Inflammatory macrophage (primary cell): ENCODE measurements around the gene IL5.
"Not testable (repeated sequence)": the region's sequence is repeated elsewhere in the genome, so short reads cannot be mapped to it uniquely, and the experiment has no call there.

Experiments
- DNase-seq, 2 donors: peaks; one replicate each; pipeline ENCODE4 v3.0.0-alpha.2; 2020 to 2022

Gene IL5

GRCh38 chr5:132528866-132529634 lies 14.3 kb downstream of the IL5 start:
- no peak for DNase-seq

GRCh38 chr5:132528021-132528420 lies 15.3 kb downstream of the IL5 start:
- DNase-seq = no peak

- no peak for DNase-seq
These were observed 16.3 kb downstream of the IL5 start for GRCh38 chr5:132526974-132527564.

GRCh38 chr5:132526290-132526973 lies 16.9 kb downstream of the IL5 start:
- peak; percentile 61 to 69 for DNase-seq

- DNase-seq = no peak
These were observed 18.0 kb downstream of the IL5 start for GRCh38 chr5:132525299-132525724.

GRCh38 chr5:132524877-132525276 lies 18.4 kb downstream of the IL5 start:
- DNase-seq = peak in 1 of 2 donors; percentile 2

- DNase-seq = not testable (repeated sequence)
These were observed 21.3 kb downstream of the IL5 start for GRCh38 chr5:132522067-132522466.

- DNase-seq = not testable (repeated sequence)
These were observed 29.5 kb downstream of the IL5 start for GRCh38 chr5:132513618-132514336.

GRCh38 chr5:132510076-132510475 lies 33.2 kb downstream of the IL5 start:
- DNase-seq = no peak

- DNase-seq = peak; percentile 27 to 28
These were observed 37.1 kb downstream of the IL5 start for GRCh38 chr5:132506094-132506692.

- DNase-seq = no peak
These were observed 37.7 kb downstream of the IL5 start for GRCh38 chr5:132505641-132506040.

- DNase-seq = no peak
These were observed 38.6 kb downstream of the IL5 start for GRCh38 chr5:132504746-132505145.

- DNase-seq = no peak
These were observed 40.1 kb downstream of the IL5 start for GRCh38 chr5:132503244-132503643.

- no peak for DNase-seq
These were observed 41.1 kb downstream of the IL5 start for GRCh38 chr5:132501961-132502931.

GRCh38 chr5:132501629-132501956 lies 41.7 kb downstream of the IL5 start:
- DNase-seq = no peak

GRCh38 chr5:132500931-132501628 lies 42.2 kb downstream of the IL5 start:
- peak; percentile 51 to 62 for DNase-seq

GRCh38 chr5:132500244-132500930 lies 42.9 kb downstream of the IL5 start:
- no peak for DNase-seq

- DNase-seq = no peak
These were observed 43.7 kb downstream of the IL5 start for GRCh38 chr5:132499440-132500243.

- DNase-seq = no peak
These were observed 44.5 kb downstream of the IL5 start for GRCh38 chr5:132498686-132499271.
